ENCODE measurements around the gene GAK. TPM values are rescaled to one million over a fixed set of nuclear protein-coding genes. Genes with fewer than 3 reads are reported as not detected.

GAK gene
- polyA plus RNA-seq, 1 donor (not counting 4 experiments of a cell fraction or from before 2014, with no cell fraction given), result 18.4 TPM

- Histone ChIP-seq H3K9me3 (ENCODE audit: control insufficient read depth, low read depth, low read length) (no peaks in the 10 kb centered on the region), H3K9ac (ENCODE audit: control insufficient read depth, extremely low read depth, insufficient read depth, low read length) (no peak overlapping the region), H4K20me1 (ENCODE audit: control insufficient read depth, extremely low read depth, insufficient read depth, low read length) (no peaks in the 10 kb centered on the region), H3K27me3 (ENCODE audit: control insufficient read depth, extremely low read depth, insufficient read depth, low read length) (no peaks in the 10 kb centered on the region), H3K4me1 (ENCODE audit: control insufficient read depth, extremely low read depth, insufficient read depth, low read length) (no peaks in the 10 kb centered on the region), H2AFZ (ENCODE audit: control insufficient read depth, low read length) (no peak overlapping the region), H3K27ac (ENCODE audit: control insufficient read depth, insufficient read depth, low read length) (no peak overlapping the region), H3K79me2 (ENCODE audit: control insufficient read depth, insufficient read depth, low read length) (no peaks in the 10 kb centered on the region), H3K36me3 (ENCODE audit: control insufficient read depth in 2 of 2, extremely low read depth in 1 of 2, insufficient read depth in 2 of 2, low read length in 2 of 2) (peaks cover 24 to 61% of the 10 kb centered on the region in 2 experiments), H3K4me2 (ENCODE audit: control insufficient read depth, extremely low read depth, insufficient read depth, low read depth, low read length) (no peak overlapping the region), H3K9me1 (ENCODE audit: control insufficient read depth, extremely low read depth, insufficient read depth, low read length) (no peaks in the 10 kb centered on the region), H3K4me3 (ENCODE audit: control insufficient read depth in 2 of 3, extremely low read depth in 1 of 3, insufficient read depth in 2 of 3, low read depth in 1 of 3, low read length in 3 of 3) (no peak overlapping the region)
- dilution Hi-C loops (cut with MboI; ENCODE audit: extremely low pct_ligation_motif_present, low sequenced_read_pairs), result no loop called here
- no peak for FAIRE-seq
- TF ChIP-seq EZH2 (IDR thresholded peaks at IDR 0.05; ENCODE audit: low read length) (no peak), CTCF (optimal IDR thresholded peaks at IDR 0.05 in 1 of 3, IDR thresholded peaks at IDR 0.05 in 1 of 3, conservative IDR thresholded peaks at IDR 0.05 in 1 of 3; ENCODE audit: extremely low read depth in 1 of 3, insufficient read depth in 2 of 3, low read length in 3 of 3) (no peak)
- DNase-seq (ENCODE audit: low read depth, low spot score), result no peak
These were observed 48.6 kb downstream of the GAK start for GRCh38 chr4:883377-884095.

GRCh38 chr4:882646-883045, 49.5 kb downstream of the GAK start:
- TF ChIP-seq EZH2 (IDR thresholded peaks at IDR 0.05; ENCODE audit: low read length), result no peak
- no peak for TF ChIP-seq CTCF (optimal IDR thresholded peaks at IDR 0.05 in 1 of 3, IDR thresholded peaks at IDR 0.05 in 1 of 3, conservative IDR thresholded peaks at IDR 0.05 in 1 of 3; ENCODE audit: extremely low read depth in 1 of 3, insufficient read depth in 2 of 3, low read length in 3 of 3)
- H3K36me3 ChIP-seq (ENCODE audit: control insufficient read depth in 2 of 2, extremely low read depth in 1 of 2, insufficient read depth in 2 of 2, low read length in 2 of 2), result peaks cover 27 to 56% of the 10 kb centered on the region in 2 experiments

More at GRCh38 chr4:882646-883045, 49.5 kb downstream of the GAK start:
- dilution Hi-C loops (cut with MboI; ENCODE audit: extremely low pct_ligation_motif_present, low sequenced_read_pairs), result no loop called here
- Histone ChIP-seq H2AFZ (ENCODE audit: control insufficient read depth, low read length) (no peak overlapping the region), H3K9ac (ENCODE audit: control insufficient read depth, extremely low read depth, insufficient read depth, low read length) (no peak overlapping the region), H3K4me2 (ENCODE audit: control insufficient read depth, extremely low read depth, insufficient read depth, low read depth, low read length) (no peak overlapping the region), H3K9me1 (ENCODE audit: control insufficient read depth, extremely low read depth, insufficient read depth, low read length) (no peaks in the 10 kb centered on the region), H4K20me1 (ENCODE audit: control insufficient read depth, extremely low read depth, insufficient read depth, low read length) (no peaks in the 10 kb centered on the region), H3K79me2 (ENCODE audit: control insufficient read depth, insufficient read depth, low read length) (no peaks in the 10 kb centered on the region), H3K4me3 (ENCODE audit: control insufficient read depth in 2 of 3, extremely low read depth in 1 of 3, insufficient read depth in 2 of 3, low read depth in 1 of 3, low read length in 3 of 3) (no peak overlapping the region), H3K27ac (ENCODE audit: control insufficient read depth, insufficient read depth, low read length) (no peak overlapping the region), H3K9me3 (ENCODE audit: control insufficient read depth, low read depth, low read length) (no peaks in the 10 kb centered on the region), H3K27me3 (ENCODE audit: control insufficient read depth, extremely low read depth, insufficient read depth, low read length) (no peaks in the 10 kb centered on the region), H3K4me1 (ENCODE audit: control insufficient read depth, extremely low read depth, insufficient read depth, low read length) (no peaks in the 10 kb centered on the region)
- no peak for FAIRE-seq
- DNase-seq (ENCODE audit: low read depth, low spot score), result no peak

Measured in keratinocyte (primary cell).